ENCODE measurements around the gene KLC1. TPM values are rescaled to one million over a fixed set of nuclear protein-coding genes. Genes with fewer than 3 reads are reported as not detected.

Gene KLC1
- polyA plus RNA-seq, 2 of the 4 experiments (the other 2 are of a cell fraction), result 81.8 to 150 TPM

DNA sequence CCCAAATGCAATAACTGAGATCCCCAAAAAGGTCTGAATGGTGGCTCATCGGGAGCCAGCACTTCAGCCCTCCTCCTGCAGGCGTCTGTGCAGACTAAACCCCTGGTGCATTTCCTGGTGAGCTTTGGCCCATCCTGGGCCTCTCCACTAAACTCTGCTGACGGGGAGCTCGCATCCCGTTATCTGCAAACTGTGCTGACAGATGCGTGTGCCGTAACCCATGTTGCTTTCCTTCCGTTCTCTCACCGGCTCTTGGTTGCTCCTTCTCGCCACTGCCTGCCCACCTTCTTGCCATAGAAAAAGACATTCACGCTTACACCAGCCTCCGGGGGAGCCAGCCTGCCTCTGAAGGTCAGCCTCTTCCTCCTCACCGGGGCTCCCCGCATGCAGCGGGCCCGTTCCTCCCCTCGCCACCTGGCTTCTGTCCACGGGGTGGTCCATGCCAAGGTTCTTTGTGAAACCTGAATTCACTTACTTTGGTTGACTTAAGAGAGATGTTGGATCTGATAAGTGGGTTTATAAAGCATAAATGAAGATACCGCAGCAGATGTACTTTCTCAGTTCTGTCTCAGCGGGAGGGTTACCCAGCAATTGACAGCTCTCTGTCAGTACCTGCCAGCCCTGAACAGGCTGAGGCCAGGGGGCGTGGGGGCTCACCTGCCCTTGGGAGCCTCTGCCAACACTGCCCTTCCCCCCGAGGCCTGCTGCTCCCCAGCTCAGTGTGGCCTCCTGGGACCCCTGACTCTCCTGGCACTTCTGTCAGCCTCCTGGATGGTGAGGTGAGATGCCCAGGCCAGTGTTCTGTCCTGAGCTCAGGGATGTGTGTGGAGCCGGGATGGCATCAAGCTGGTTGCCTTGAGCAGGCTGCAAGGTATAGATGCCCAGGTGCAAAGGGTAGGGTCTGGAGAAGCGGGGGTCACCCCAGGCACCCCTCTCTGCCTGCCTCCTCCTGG is 100.8 kb downstream of the KLC1 start:
- no peak for FAIRE-seq
- Histone ChIP-seq H3K27ac (no peak overlapping the region), H3K4me3 (no peak overlapping the region), H3K9me3 (no peaks in the 10 kb centered on the region), H3K4me1 (no peaks in the 10 kb centered on the region), H3K4me2 (no peak overlapping the region)
- CTCF ChIA-PET, result interaction anchor here (0.5 to 1.4 kb wide), 3 partner anchors 10 to 57 kb away, joined by 3 to 4 read pairs (median 4); no protein-coding TSS in a partner anchor
- POLR2A ChIA-PET, result no interaction called here
- TF ChIP-seq, protein P1, sequence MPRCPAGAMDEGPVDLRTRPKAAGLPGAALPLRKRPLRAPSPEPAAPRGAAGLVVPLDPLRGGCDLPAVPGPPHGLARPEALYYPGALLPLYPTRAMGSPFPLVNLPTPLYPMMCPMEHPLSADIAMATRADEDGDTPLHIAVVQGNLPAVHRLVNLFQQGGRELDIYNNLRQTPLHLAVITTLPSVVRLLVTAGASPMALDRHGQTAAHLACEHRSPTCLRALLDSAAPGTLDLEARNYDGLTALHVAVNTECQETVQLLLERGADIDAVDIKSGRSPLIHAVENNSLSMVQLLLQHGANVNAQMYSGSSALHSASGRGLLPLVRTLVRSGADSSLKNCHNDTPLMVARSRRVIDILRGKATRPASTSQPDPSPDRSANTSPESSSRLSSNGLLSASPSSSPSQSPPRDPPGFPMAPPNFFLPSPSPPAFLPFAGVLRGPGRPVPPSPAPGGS (IDR thresholded peaks at IDR 0.05), result no peak
- TF ChIP-seq, protein P2, sequence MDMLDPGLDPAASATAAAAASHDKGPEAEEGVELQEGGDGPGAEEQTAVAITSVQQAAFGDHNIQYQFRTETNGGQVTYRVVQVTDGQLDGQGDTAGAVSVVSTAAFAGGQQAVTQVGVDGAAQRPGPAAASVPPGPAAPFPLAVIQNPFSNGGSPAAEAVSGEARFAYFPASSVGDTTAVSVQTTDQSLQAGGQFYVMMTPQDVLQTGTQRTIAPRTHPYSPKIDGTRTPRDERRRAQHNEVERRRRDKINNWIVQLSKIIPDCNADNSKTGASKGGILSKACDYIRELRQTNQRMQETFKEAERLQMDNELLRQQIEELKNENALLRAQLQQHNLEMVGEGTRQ (IDR thresholded peaks at IDR 0.05), result no peak
- TF ChIP-seq CBX8 (IDR thresholded peaks at IDR 0.05) (no peak), KDM1A (IDR thresholded peaks at IDR 0.05; ENCODE audit: low read depth) (no peak), GATA3 (IDR thresholded peaks at IDR 0.05; ENCODE audit: borderline replicate concordance) (no peak), HOXB5 (CRISPR knock-in tag; IDR thresholded peaks at IDR 0.05) (no peak), FOSL2 (IDR thresholded peaks at IDR 0.05) (no peak), FOSL2 (CRISPR knock-in tag; IDR thresholded peaks at IDR 0.05) (no peak), NR3C1 (IDR thresholded peaks at IDR 0.05) (no peak), RAD21 (conservative IDR thresholded peaks at IDR 0.05 in 1 of 2, IDR thresholded peaks at IDR 0.05 in 1 of 2) (no peak), EHMT2 (IDR thresholded peaks at IDR 0.05; ENCODE audit: low read depth) (no peak), NFE2L2 (conservative IDR thresholded peaks at IDR 0.05; ENCODE audit: low read length) (no peak), TFCP2L1 (CRISPR knock-in tag; IDR thresholded peaks at IDR 0.05) (no peak), RNF2 (IDR thresholded peaks at IDR 0.05; ENCODE audit: borderline replicate concordance, low read depth) (no peak)
- TF ChIP-seq, protein P3, sequence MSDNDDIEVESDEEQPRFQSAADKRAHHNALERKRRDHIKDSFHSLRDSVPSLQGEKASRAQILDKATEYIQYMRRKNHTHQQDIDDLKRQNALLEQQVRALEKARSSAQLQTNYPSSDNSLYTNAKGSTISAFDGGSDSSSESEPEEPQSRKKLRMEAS (IDR thresholded peaks at IDR 0.05), result no peak
- TF ChIP-seq, protein P4, sequence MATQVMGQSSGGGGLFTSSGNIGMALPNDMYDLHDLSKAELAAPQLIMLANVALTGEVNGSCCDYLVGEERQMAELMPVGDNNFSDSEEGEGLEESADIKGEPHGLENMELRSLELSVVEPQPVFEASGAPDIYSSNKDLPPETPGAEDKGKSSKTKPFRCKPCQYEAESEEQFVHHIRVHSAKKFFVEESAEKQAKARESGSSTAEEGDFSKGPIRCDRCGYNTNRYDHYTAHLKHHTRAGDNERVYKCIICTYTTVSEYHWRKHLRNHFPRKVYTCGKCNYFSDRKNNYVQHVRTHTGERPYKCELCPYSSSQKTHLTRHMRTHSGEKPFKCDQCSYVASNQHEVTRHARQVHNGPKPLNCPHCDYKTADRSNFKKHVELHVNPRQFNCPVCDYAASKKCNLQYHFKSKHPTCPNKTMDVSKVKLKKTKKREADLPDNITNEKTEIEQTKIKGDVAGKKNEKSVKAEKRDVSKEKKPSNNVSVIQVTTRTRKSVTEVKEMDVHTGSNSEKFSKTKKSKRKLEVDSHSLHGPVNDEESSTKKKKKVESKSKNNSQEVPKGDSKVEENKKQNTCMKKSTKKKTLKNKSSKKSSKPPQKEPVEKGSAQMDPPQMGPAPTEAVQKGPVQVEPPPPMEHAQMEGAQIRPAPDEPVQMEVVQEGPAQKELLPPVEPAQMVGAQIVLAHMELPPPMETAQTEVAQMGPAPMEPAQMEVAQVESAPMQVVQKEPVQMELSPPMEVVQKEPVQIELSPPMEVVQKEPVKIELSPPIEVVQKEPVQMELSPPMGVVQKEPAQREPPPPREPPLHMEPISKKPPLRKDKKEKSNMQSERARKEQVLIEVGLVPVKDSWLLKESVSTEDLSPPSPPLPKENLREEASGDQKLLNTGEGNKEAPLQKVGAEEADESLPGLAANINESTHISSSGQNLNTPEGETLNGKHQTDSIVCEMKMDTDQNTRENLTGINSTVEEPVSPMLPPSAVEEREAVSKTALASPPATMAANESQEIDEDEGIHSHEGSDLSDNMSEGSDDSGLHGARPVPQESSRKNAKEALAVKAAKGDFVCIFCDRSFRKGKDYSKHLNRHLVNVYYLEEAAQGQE (IDR thresholded peaks at IDR 0.05), result no peak
- WGBS (ENCODE audit: missing lambda C conversion rate), result 90% methylated on average over 24 of the region's 24 CpGs
- no peak for ATAC-seq
- DNase-seq (ENCODE audit: low read depth in 1 of 2, low spot score in 1 of 2), result no peak

DNA sequence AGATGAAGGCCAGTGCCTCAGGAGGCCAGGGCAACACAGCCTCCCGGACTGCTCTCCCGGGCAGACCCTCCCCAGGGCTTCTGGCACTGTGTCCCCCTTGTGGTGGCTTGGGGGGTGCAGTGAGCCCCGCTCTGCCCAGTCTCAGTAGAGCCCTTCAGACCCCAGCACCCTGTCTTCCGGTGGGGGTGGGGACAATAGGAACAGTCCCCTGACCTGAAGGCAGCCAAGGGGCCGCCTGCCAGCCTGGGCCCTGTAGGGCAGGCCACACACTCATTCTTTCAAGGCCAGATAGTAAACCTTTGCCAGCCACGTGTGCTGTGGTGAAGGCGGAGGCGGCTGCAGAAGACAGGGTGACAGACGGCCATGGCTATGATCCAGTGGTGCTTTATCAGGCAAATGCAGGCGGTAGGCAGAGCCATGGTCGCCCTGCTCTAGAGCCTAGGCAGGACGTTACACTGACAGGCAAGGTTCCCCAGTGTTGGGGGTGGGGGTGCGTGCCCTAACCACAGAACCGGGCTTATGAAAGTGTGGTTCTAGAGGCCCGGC is 101.6 kb downstream of the KLC1 start:
- H3K4me3 ChIP-seq, result no peak overlapping the region
- H3K4me1 ChIP-seq, result no peaks in the 10 kb centered on the region
- FAIRE-seq, result no peak
- 96% methylated on average over 11 of the region's 15 CpGs for WGBS (ENCODE audit: missing lambda C conversion rate)
- H3K9me3 ChIP-seq, result no peaks in the 10 kb centered on the region
- peak in 1 of 2 experiments; percentile 28; a peak in 2 of 6 replicates for ATAC-seq
- DNase-seq (ENCODE audit: low read depth in 1 of 2, low spot score in 1 of 2), result no peak
- H3K27ac ChIP-seq, result no peak overlapping the region
- H3K4me2 ChIP-seq, result no peak overlapping the region
- POLR2A ChIA-PET, result no interaction called here
- TF ChIP-seq CBX2 (IDR thresholded peaks at IDR 0.05; ENCODE audit: borderline replicate concordance, low read depth) (no peak), HDAC2 (IDR thresholded peaks at IDR 0.05) (no peak), POLR2A (IDR thresholded peaks at IDR 0.05; ENCODE audit: low read length) (no peak), CHD2 (IDR thresholded peaks at IDR 0.05; ENCODE audit: low read length, partially characterized antibody) (no peak), ZC3H11A (IDR thresholded peaks at IDR 0.05) (no peak), ZSCAN20 (CRISPR knock-in tag; IDR thresholded peaks at IDR 0.05) (no peak), JUNB (IDR thresholded peaks at IDR 0.05) (no peak), MAZ (IDR thresholded peaks at IDR 0.05; ENCODE audit: borderline replicate concordance, low read depth, low read length) (no peak)
- TF ChIP-seq, protein P5, sequence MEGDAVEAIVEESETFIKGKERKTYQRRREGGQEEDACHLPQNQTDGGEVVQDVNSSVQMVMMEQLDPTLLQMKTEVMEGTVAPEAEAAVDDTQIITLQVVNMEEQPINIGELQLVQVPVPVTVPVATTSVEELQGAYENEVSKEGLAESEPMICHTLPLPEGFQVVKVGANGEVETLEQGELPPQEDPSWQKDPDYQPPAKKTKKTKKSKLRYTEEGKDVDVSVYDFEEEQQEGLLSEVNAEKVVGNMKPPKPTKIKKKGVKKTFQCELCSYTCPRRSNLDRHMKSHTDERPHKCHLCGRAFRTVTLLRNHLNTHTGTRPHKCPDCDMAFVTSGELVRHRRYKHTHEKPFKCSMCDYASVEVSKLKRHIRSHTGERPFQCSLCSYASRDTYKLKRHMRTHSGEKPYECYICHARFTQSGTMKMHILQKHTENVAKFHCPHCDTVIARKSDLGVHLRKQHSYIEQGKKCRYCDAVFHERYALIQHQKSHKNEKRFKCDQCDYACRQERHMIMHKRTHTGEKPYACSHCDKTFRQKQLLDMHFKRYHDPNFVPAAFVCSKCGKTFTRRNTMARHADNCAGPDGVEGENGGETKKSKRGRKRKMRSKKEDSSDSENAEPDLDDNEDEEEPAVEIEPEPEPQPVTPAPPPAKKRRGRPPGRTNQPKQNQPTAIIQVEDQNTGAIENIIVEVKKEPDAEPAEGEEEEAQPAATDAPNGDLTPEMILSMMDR (IDR thresholded peaks at IDR 0.05), result no peak
- CTCF ChIA-PET, result interaction anchor here (0.7 to 1.0 kb wide), 2 partner anchors 12 to 32 kb away, joined by 3 read pairs; no protein-coding TSS in a partner anchor

Data from A549 (cell line).